ENCODE measurements around the gene HABP2. TPM values are rescaled to one million over a fixed set of nuclear protein-coding genes. Genes with fewer than 3 reads are reported as not detected.

Gene HABP2
- total and polyA plus RNA-seq, 9 of the 15 experiments (the other 6 are each of a cell fraction or from before 2014, with no cell fraction given), result 0.09 TPM; not detected in 8

DNA sequence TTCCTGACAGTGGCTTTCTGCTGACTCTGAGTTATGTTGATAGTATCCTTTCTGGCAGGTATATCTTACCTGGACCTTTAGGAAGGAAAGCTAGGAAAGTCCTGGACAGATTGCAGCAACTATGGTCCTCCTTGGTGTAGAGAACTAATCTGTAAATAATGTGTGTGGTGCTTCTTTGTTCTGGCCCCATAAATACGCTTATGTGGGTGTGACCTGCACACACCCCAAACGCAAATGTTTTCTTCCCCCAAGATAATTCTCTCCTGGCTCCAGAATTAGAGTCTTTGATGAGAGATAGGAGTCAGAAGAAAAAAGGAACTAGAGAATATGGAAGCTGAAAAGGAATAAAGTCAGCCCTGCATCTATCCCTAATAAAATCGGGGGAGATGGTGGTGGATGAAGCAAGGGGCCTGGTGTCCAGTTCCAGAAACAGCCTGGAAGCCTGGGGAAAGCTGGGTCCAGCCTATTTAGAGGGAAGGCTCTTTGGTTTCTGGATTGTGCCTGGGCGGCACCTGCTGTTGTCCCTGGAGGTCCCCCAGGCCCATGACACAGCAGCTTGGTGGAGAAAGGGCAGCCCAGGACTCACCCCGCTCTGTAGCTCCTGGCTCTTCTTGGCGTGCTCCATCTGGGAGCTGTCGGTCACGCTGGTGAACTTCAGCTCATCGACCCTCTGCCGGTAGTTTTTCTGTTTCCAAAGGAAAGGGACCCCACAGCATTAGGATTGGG, 72.8 kb downstream of the HABP2 start:
- in situ Hi-C loops (cut with MboI), result no loop called here
- CTCF ChIA-PET (ENCODE audit: low intra/inter-chr PET ratio), result no interaction called here
- no peak overlapping the region for H2AFZ ChIP-seq (ENCODE audit: low read depth, low read length)
- no peaks in the 10 kb centered on the region for H3K9me3 ChIP-seq (replicated peaks; ENCODE audit: control insufficient read depth, insufficient read depth, low read depth, low read length)
- no peak for DNase-seq (ENCODE audit: extremely low read depth in 1 of 4, low spot score in 3 of 4)
- intact Hi-C loops (cut with micrococcal nuclease), result no loop called here
- H3K79me2 ChIP-seq (ENCODE audit: control insufficient read depth, insufficient read depth, low read length), result no peaks in the 10 kb centered on the region
- no peak for ATAC-seq
- H3K27ac ChIP-seq (ENCODE audit: extremely low read depth, low read depth, low read length), result no peak overlapping the region
- H3K4me3 ChIP-seq, result no peak overlapping the region
- WGBS (ENCODE audit: insufficient coverage, low coverage, missing lambda C conversion rate), result 0% methylated on average over 8 of the region's 10 CpGs
- BruUV-seq (replicated peaks), result no TSS peak
- no peaks in the 10 kb centered on the region; a peak in 1 of 5 replicates for H3K4me1 ChIP-seq (replicated peaks in 1 of 2; ENCODE audit: control insufficient read depth in 2 of 2, insufficient read depth in 2 of 2, low read length in 2 of 2)
- FAIRE-seq, result no peak
- H3K36me3 ChIP-seq (ENCODE audit: control insufficient read depth, insufficient read depth, low read length), result no peaks in the 10 kb centered on the region
- no peaks in the 10 kb centered on the region for H4K20me1 ChIP-seq (replicated peaks; ENCODE audit: control insufficient read depth, insufficient read depth, low read length)
- POLR2A ChIA-PET, result interaction anchor here (0.7 kb wide), 1 partner anchor 490 kb away, joined by 4 read pairs; no protein-coding TSS in a partner anchor
- H3K9me1 ChIP-seq (ENCODE audit: control insufficient read depth, insufficient read depth, low read length), result no peaks in the 10 kb centered on the region
- peaks cover 0 to 29% of the 10 kb centered on the region in 2 experiments; a peak in 3 of 5 replicates for H3K27me3 ChIP-seq (ENCODE audit: control insufficient read depth in 2 of 2, insufficient read depth in 2 of 2, low read length in 2 of 2)
- no peak overlapping the region for H3K4me2 ChIP-seq (ENCODE audit: insufficient read depth, low read length)
- no peak overlapping the region for H3K9ac ChIP-seq (ENCODE audit: insufficient read depth in 1 of 2, low read depth in 2 of 2, low read length in 2 of 2)
- TF ChIP-seq, protein P1, sequence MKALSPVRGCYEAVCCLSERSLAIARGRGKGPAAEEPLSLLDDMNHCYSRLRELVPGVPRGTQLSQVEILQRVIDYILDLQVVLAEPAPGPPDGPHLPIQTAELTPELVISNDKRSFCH (CRISPR knock-in tag; IDR thresholded peaks at IDR 0.05), result no peak
- TF ChIP-seq, protein P1 (tag; IDR thresholded peaks at IDR 0.05), result no peak
- TF ChIP-seq, protein P2, sequence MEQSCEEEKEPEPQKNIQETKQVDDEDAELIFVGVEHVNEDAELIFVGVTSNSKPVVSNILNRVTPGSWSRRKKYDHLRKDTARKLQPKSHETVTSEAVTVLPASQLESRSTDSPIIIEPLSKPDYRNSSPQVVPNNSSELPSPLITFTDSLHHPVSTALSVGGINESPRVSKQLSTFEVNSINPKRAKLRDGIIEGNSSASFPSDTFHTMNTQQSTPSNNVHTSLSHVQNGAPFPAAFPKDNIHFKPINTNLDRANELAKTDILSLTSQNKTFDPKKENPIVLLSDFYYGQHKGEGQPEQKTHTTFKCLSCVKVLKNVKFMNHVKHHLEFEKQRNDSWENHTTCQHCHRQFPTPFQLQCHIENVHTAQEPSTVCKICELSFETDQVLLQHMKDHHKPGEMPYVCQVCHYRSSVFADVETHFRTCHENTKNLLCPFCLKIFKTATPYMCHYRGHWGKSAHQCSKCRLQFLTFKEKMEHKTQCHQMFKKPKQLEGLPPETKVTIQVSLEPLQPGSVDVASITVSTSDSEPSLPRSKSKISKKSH (CRISPR knock-in tag; IDR thresholded peaks at IDR 0.05), result no peak
- TF ChIP-seq, protein P3, sequence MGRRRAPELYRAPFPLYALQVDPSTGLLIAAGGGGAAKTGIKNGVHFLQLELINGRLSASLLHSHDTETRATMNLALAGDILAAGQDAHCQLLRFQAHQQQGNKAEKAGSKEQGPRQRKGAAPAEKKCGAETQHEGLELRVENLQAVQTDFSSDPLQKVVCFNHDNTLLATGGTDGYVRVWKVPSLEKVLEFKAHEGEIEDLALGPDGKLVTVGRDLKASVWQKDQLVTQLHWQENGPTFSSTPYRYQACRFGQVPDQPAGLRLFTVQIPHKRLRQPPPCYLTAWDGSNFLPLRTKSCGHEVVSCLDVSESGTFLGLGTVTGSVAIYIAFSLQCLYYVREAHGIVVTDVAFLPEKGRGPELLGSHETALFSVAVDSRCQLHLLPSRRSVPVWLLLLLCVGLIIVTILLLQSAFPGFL (CRISPR knock-in tag; IDR thresholded peaks at IDR 0.05), result no peak
- TF ChIP-seq, protein P4, sequence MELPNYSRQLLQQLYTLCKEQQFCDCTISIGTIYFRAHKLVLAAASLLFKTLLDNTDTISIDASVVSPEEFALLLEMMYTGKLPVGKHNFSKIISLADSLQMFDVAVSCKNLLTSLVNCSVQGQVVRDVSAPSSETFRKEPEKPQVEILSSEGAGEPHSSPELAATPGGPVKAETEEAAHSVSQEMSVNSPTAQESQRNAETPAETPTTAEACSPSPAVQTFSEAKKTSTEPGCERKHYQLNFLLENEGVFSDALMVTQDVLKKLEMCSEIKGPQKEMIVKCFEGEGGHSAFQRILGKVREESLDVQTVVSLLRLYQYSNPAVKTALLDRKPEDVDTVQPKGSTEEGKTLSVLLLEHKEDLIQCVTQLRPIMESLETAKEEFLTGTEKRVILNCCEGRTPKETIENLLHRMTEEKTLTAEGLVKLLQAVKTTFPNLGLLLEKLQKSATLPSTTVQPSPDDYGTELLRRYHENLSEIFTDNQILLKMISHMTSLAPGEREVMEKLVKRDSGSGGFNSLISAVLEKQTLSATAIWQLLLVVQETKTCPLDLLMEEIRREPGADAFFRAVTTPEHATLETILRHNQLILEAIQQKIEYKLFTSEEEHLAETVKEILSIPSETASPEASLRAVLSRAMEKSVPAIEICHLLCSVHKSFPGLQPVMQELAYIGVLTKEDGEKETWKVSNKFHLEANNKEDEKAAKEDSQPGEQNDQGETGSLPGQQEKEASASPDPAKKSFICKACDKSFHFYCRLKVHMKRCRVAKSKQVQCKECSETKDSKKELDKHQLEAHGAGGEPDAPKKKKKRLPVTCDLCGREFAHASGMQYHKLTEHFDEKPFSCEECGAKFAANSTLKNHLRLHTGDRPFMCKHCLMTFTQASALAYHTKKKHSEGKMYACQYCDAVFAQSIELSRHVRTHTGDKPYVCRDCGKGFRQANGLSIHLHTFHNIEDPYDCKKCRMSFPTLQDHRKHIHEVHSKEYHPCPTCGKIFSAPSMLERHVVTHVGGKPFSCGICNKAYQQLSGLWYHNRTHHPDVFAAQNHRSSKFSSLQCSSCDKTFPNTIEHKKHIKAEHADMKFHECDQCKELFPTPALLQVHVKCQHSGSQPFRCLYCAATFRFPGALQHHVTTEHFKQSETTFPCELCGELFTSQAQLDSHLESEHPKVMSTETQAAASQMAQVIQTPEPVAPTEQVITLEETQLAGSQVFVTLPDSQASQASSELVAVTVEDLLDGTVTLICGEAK (IDR thresholded peaks at IDR 0.05), result no peak
- TF ChIP-seq, protein P4 (CRISPR knock-in tag; IDR thresholded peaks at IDR 0.05), result no peak
- TF ChIP-seq, protein P5, sequence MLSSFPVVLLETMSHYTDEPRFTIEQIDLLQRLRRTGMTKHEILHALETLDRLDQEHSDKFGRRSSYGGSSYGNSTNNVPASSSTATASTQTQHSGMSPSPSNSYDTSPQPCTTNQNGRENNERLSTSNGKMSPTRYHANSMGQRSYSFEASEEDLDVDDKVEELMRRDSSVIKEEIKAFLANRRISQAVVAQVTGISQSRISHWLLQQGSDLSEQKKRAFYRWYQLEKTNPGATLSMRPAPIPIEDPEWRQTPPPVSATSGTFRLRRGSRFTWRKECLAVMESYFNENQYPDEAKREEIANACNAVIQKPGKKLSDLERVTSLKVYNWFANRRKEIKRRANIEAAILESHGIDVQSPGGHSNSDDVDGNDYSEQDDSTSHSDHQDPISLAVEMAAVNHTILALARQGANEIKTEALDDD (IDR thresholded peaks at IDR 0.05), result no peak
- no peak for TF ChIP-seq PURB (CRISPR knock-in tag; IDR thresholded peaks at IDR 0.05; ENCODE audit: low read depth)
